OCI-LY7 (cell line): ENCODE measurements around the gene MYO9A. TPM values are rescaled to one million over a fixed set of nuclear protein-coding genes. Genes with fewer than 3 reads are reported as not detected.

Source experiments
- BruUV-seq: library from RNA; stranded (reverse); fragments of 400-500 nt; replicated peaks from 2 replicates; lab custom pipeline; 2021; lab: Mats Ljungman, UMichigan
- CTCF ChIA-PET: fragments of 300-600 bp; sonication (Branson Sonifier 250); formaldehyde crosslinking; loops from one replicate; lab custom pipeline; 2022; ENCODE audit warnings: antibody characterized with exemption; ENCODE audit not compliant: unreplicated experiment; lab: Charles Lee
- POLR2A ChIA-PET: fragments of 300-600 bp; sonication (Branson Sonifier 250); formaldehyde crosslinking; loops from one replicate; lab custom pipeline; 2022; ENCODE audit warnings: antibody characterized with exemption; lab: Charles Lee
- DNase-seq: peaks from one replicate; pipeline ENCODE4 v3.0.0-alpha.2; 2015; ENCODE audit warnings: low spot score
- H2AFZ ChIP-seq: fragments of 200-600 bp; sonication (generic), shearing (Covaris generic); 2 replicates; pipeline ENCODE4 v1.6.1; 2014; ENCODE audit warnings: mild to moderate bottlenecking, antibody characterized with exemption, low read length, moderate library complexity
- H3K27ac ChIP-seq: fragments of 200-600 bp; sonication (generic); 2 replicates; pipeline ENCODE4 v1.5.1; 2014; ENCODE audit warnings: mixed run types, low read depth, mild to moderate bottlenecking, moderate library complexity, low read length, inconsistent platforms; ENCODE audit not compliant: poor library complexity, severe bottlenecking
- H3K36me3 ChIP-seq: fragments of 200-600 bp; sonication (generic); 2 replicates; pipeline ENCODE4 v1.6.1; 2014; ENCODE audit warnings: mild to moderate bottlenecking, antibody characterized with exemption, low read length, moderate library complexity, mixed read lengths; ENCODE audit not compliant: insufficient read depth
- H3K4me1 ChIP-seq: fragments of 200-600 bp; sonication (generic); 2 replicates; pipeline ENCODE4 v1.5.1; 2014; ENCODE audit warnings: mild to moderate bottlenecking, low read length; ENCODE audit not compliant: insufficient read depth, poor library complexity, severe bottlenecking
- H3K4me2 ChIP-seq: fragments of 200-600 bp; sonication (generic); 2 replicates; pipeline ENCODE4 v1.6.1; 2014; ENCODE audit warnings: mild to moderate bottlenecking, low read length
- H3K4me3 ChIP-seq: fragments of 200-600 bp; sonication (generic); 2 replicates; pipeline ENCODE4 v1.5.1; 2014; ENCODE audit warnings: mild to moderate bottlenecking, low read depth, low read length; ENCODE audit not compliant: poor library complexity, severe bottlenecking
- H3K79me2 ChIP-seq: fragments of 200-600 bp; sonication (generic); 2 replicates; pipeline ENCODE4 v1.6.1; 2016; ENCODE audit warnings: low read depth, mild to moderate bottlenecking, low read length, moderate library complexity, mixed read lengths; ENCODE audit not compliant: insufficient read depth
- H3K9me2 ChIP-seq: fragments of 200-600 bp; sonication (generic); 2 replicates; pipeline ENCODE4 v1.6.1; 2016; ENCODE audit warnings: mild to moderate bottlenecking, low read length, mixed read lengths; ENCODE audit not compliant: insufficient read depth
- H3K9me3 ChIP-seq: fragments of 200-600 bp; sonication (generic); 2 replicates; pipeline ENCODE4 v1.6.1; 2014; ENCODE audit warnings: mild to moderate bottlenecking, mixed run types, low read length, mixed read lengths
- H4K20me1 ChIP-seq: fragments of 200-600 bp; sonication (generic); 2 replicates; pipeline ENCODE4 v1.6.1; 2014; ENCODE audit warnings: mild to moderate bottlenecking, antibody characterized with exemption, low read length, moderate library complexity, mixed read lengths; ENCODE audit not compliant: insufficient read depth
- CTCF ChIP-seq: fragments of 200-600 bp; sonication (generic); conservative IDR thresholded peaks from 2 replicates; pipeline ENCODE4 v1.5.1; 2014; ENCODE audit warnings: mild to moderate bottlenecking, antibody characterized with exemption, low read length, moderate library complexity, mixed read lengths
- EZH2phosphoT487 ChIP-seq: fragments of 200-600 bp; sonication (generic); IDR thresholded peaks from 2 replicates; pipeline ENCODE4 v1.6.1; 2018; ENCODE audit warnings: low read depth, borderline replicate concordance, mild to moderate bottlenecking, mixed run types, antibody characterized with exemption, low read length, moderate library complexity, mixed read lengths
- intact Hi-C: fragments of 100-400 bp; cut with micrococcal nuclease; formaldehyde crosslinking; loops from one replicate; pipeline ENCODE4 v1.10.0; 2022; ENCODE audit not compliant: unreplicated experiment
- total RNA-seq, 2 experiments: library from RNA; depleted of rRNA in 1 of 2; stranded (reverse); fragments of >200 nt in 1 of 2; shearing (Covaris generic) in 1 of 2; gene quantifications; 2 replicates each; pipeline ENCODE4 v1.2.3, GENCODE V29; 2014 to 2022

MYO9A gene
- total RNA-seq, 2 experiments from 2014 or later, result 26.4 to 125 TPM

GRCh38 chr15:72153269-72154000, 35.5 kb upstream of the MYO9A start:
- Histone ChIP-seq H3K27ac (no peak overlapping the region), H3K4me1 (peaks cover 6% of the 10 kb centered on the region), H3K36me3 (no peaks in the 10 kb centered on the region), H2AFZ (no peak overlapping the region), H3K9me2 (no peaks in the 10 kb centered on the region), H3K9me3 (no peaks in the 10 kb centered on the region), H3K79me2 (no peaks in the 10 kb centered on the region), H3K4me3 (no peak overlapping the region), H3K4me2 (no peak overlapping the region), H4K20me1 (no peaks in the 10 kb centered on the region)
- intact Hi-C loops, result no loop called here
- no TSS peak for BruUV-seq
- TF ChIP-seq EZH2phosphoT487, result no peak
- TF ChIP-seq CTCF, result no peak
- ChIA-PET POLR2A (interaction anchor here (0.5 to 0.7 kb wide), 7 partner anchors 35 to 1132 kb away, joined by 3 to 7 read pairs (median 4); partner anchors contain the start of gene SENP8), CTCF (interaction anchor here (1.1 kb wide), 1 partner anchor 111 kb away, joined by 3 read pairs; no protein-coding TSS in a partner anchor)
- no peak for DNase-seq

DNA sequence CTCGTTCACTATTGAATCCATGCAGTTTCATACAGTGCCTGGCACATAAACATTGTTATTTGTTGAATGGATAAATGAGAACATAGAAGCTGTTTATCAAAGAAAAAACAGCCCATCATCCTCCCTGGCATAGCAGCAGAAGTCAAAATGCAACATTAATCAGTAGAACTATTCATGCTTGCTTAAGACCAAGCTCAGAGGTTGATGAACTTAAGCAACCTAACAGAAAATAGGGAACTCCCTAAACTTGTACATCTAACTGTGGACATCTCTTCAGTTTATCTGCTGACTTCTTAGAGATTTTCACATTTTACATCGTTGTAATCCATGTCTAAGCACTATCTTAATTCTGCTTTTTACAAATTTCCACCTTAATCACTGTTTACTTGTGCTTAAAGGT, 29.5 kb upstream of the MYO9A start:
- no TSS peak for BruUV-seq
- intact Hi-C loops, result no loop called here
- Histone ChIP-seq H4K20me1 (no peaks in the 10 kb centered on the region), H3K4me3 (no peak overlapping the region), H3K4me1 (no peaks in the 10 kb centered on the region), H3K9me3 (no peaks in the 10 kb centered on the region), H3K79me2 (no peaks in the 10 kb centered on the region), H2AFZ (no peak overlapping the region), H3K9me2 (no peaks in the 10 kb centered on the region), H3K27ac (no peak overlapping the region), H3K36me3 (no peaks in the 10 kb centered on the region), H3K4me2 (no peak overlapping the region)
- ChIA-PET CTCF (no interaction called here), POLR2A (no interaction called here)
- no peak for DNase-seq
- TF ChIP-seq CTCF (no peak), EZH2phosphoT487 (no peak)

GRCh38 chr15:72146934-72147333, 29.0 kb upstream of the MYO9A start:
- no TSS peak for BruUV-seq
- DNase-seq, result no peak
- no peak for TF ChIP-seq EZH2phosphoT487
- no peak for TF ChIP-seq CTCF
- Histone ChIP-seq H3K9me3 (no peaks in the 10 kb centered on the region), H4K20me1 (no peaks in the 10 kb centered on the region), H3K4me1 (peaks cover under 1% of the 10 kb centered on the region), H3K36me3 (no peaks in the 10 kb centered on the region), H3K27ac (no peak overlapping the region), H3K79me2 (no peaks in the 10 kb centered on the region), H3K4me2 (no peak overlapping the region), H3K4me3 (no peak overlapping the region), H2AFZ (no peak overlapping the region), H3K9me2 (no peaks in the 10 kb centered on the region)
- CTCF ChIA-PET, result no interaction called here
- POLR2A ChIA-PET, result no interaction called here
- intact Hi-C loops, result no loop called here
